H1 (cell line): ENCODE results near the gene NFATC4. TPM values are rescaled to one million over a fixed set of nuclear protein-coding genes. Genes with fewer than 3 reads are reported as not detected.

Source experiments
- CHD7 ChIP-seq: fragments of 300-600 bp; sonication (generic); IDR thresholded peaks from 2 replicates; pipeline ENCODE4 v1.7.1; 2012; ENCODE audit warnings: low read length, moderate library complexity, mild to moderate bottlenecking, inconsistent platforms; ENCODE audit not compliant: insufficient replicate concordance
- polyA plus RNA-seq, 7 experiments: library from polyadenylated mRNA; depleted of rRNA in 3 of 7; stranded (reverse) in 5 of 7; unstranded in 2 of 7; fragments of >200 nt in 5 of 7; fragments of 200-250 nt in 2 of 7; gene quantifications; 1 replicate in 5 of 7; 2 replicates in 1 of 7; 4 replicates in 1 of 7; pipeline versions ENCODE4 v1.2.1 to v1.2.3, GENCODE V29; 2011 to 2013; ENCODE audit warnings: missing spikeins in 2 of 7, mixed read lengths in 2 of 7
- total RNA-seq: library from RNA; stranded (reverse); fragmentation: NEBNext Ultra II Directional; extraction: Animal tissue kit (Norgen Biotek cat#: 25700); gene quantifications from 2 replicates; pipeline ENCODE4 v1.2.1, GENCODE V29; 2021

The NFATC4 gene
- total and polyA plus RNA-seq, 2 of the 8 experiments (the other 6 are each of a cell fraction or from before 2014, with no cell fraction given), result 47.3 to 50.3 TPM

DNA sequence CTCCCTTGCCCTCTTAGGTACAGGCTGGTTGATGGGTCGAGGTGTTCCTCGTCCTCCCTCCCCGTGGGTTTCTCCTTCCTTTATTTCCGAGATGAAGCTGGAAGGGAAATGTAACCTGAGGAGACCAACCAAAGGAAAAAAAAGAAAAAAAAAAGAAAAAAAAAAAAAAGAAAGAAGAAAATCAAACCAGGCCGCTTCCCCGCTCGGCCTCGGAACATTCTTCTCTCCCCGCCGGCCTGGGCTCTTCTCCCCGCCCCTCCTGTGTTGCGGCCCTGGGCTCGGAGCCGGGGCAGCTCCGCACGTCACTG lies 1.6 kb upstream of the NFATC4 start (continued):
- no peak for TF ChIP-seq CHD7
